H1 (cell line): Measurements from ENCODE around the gene NSUN7.
A peak's percentile ranks its signal among the peaks of the same experiment; 100 is the strongest.

Experiments
- BACH1 ChIP-seq: IDR thresholded peaks from 2 replicates; pipeline ENCODE4 v1.6.1; 2012; ENCODE audit warnings: low read length, improper control_type of control experiment
- EZH2 ChIP-seq: fragments of 200-600 bp; sonication (generic); IDR thresholded peaks from 2 replicates; pipeline ENCODE4 v1.7.1; 2012; ENCODE audit warnings: low read depth, mild to moderate bottlenecking, moderate library complexity, low read length, inconsistent platforms; ENCODE audit not compliant: severe bottlenecking
- GTF2F1 ChIP-seq: IDR thresholded peaks from 2 replicates; pipeline ENCODE4 v1.6.1; 2012; ENCODE audit warnings: low read depth, low read length, improper control_type of control experiment, borderline replicate concordance
- KDM5A ChIP-seq: fragments of 200-600 bp; IDR thresholded peaks from 2 replicates; pipeline ENCODE4 v1.7.1; 2012; ENCODE audit warnings: mild to moderate bottlenecking, low read length, inconsistent platforms, mixed read lengths
- POLR2A ChIP-seq, 2 experiments: IDR thresholded peaks; 1 replicate in 1 of 2; 2 replicates in 1 of 2; pipeline ENCODE4 v1.6.1; 2011; ENCODE audit warnings: low read depth in 2 of 2, low read length in 2 of 2, mild to moderate bottlenecking in 2 of 2; ENCODE audit errors: control extremely low read depth in 1 of 2
- POLR2AphosphoS5 ChIP-seq: IDR thresholded peaks from 2 replicates; pipeline ENCODE4 v1.6.1; 2011; ENCODE audit warnings: low read depth, low read length
- RNF2 ChIP-seq: fragments of 200-900, 300-1000 bp; sonication (generic); IDR thresholded peaks from 2 replicates; pipeline ENCODE4 v1.7.1; 2016; ENCODE audit warnings: borderline replicate concordance, low read depth, mild to moderate bottlenecking, antibody characterized with exemption, low read length; ENCODE audit not compliant: poor library complexity, severe bottlenecking; ENCODE audit errors: missing control alignments
- YY1 ChIP-seq: IDR thresholded peaks from 2 replicates; pipeline ENCODE4 v1.6.1; 2011; ENCODE audit warnings: low read depth, mild to moderate bottlenecking, low read length
- TF ChIP-seq, protein P1 (sequence below): IDR thresholded peaks from 2 replicates; pipeline ENCODE4 v1.6.1; 2011; ENCODE audit warnings: low read length, improper control_type of control experiment
- TF ChIP-seq, protein P2 (sequence below): IDR thresholded peaks from 2 replicates; pipeline ENCODE4 v1.6.1; 2012; ENCODE audit warnings: low read length, inconsistent platforms
- TF ChIP-seq, protein P3 (sequence below), 3 experiments: IDR thresholded peaks; 1 replicate in 2 of 3; 2 replicates in 1 of 3; pipeline versions ENCODE4 v1.5.1 to v1.6.1; 2011; ENCODE audit warnings: low read length in 3 of 3, mild to moderate bottlenecking in 3 of 3, inconsistent platforms in 2 of 3, low read depth in 1 of 3, moderate library complexity in 1 of 3; ENCODE audit not compliant: insufficient read depth in 1 of 3; ENCODE audit errors: control extremely low read depth in 1 of 3
- TF ChIP-seq, protein P4 (sequence below): IDR thresholded peaks from 2 replicates; pipeline ENCODE4 v1.6.1; 2011; ENCODE audit warnings: low read depth, mild to moderate bottlenecking, low read length; ENCODE audit not compliant: insufficient read depth

DNA sequence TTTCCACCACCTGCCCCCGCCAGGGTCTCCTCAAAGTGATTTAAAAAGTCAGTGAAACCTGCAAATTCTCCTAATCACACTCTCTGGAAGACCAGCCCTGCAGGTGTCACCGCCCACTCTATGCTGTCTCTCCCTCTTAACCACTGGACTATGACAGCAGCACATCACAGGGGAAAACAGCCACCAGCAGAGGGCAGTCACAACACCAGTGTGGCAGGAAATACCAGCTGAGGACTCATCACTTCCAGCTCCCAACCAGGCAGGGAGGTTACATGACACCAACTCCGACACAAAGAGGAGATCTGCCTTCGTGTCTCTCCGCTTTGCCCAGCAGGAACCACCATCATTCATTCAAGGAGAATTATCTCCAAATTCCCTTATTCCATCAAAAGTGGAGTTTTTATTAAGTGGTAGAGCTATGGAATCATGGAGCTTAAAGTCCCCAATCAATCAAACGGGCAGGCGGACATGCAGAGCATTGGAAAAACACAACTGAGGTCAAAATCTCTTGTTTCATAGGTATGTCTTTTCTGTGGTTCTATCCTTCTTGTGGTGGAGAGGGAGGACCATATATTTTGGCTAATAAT, 91.3 kb downstream of the NSUN7 start:
- TF ChIP-seq POLR2A (IDR thresholded peaks at IDR 0.05; ENCODE audit: control extremely low read depth in 1 of 2, low read depth in 2 of 2, low read length in 2 of 2) (no peak), KDM5A (no peak), RNF2 (no peak), GTF2F1 (no peak), BACH1 (no peak), EZH2 (no peak), POLR2AphosphoS5 (peak; percentile 51; the same call in 1 of the 2 replicates), YY1 (0 out of 2 replicates have a peak, but pooled peaks have one; percentile 19)
- TF ChIP-seq, protein P1, sequence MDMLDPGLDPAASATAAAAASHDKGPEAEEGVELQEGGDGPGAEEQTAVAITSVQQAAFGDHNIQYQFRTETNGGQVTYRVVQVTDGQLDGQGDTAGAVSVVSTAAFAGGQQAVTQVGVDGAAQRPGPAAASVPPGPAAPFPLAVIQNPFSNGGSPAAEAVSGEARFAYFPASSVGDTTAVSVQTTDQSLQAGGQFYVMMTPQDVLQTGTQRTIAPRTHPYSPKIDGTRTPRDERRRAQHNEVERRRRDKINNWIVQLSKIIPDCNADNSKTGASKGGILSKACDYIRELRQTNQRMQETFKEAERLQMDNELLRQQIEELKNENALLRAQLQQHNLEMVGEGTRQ, result no peak
- TF ChIP-seq, protein P2, sequence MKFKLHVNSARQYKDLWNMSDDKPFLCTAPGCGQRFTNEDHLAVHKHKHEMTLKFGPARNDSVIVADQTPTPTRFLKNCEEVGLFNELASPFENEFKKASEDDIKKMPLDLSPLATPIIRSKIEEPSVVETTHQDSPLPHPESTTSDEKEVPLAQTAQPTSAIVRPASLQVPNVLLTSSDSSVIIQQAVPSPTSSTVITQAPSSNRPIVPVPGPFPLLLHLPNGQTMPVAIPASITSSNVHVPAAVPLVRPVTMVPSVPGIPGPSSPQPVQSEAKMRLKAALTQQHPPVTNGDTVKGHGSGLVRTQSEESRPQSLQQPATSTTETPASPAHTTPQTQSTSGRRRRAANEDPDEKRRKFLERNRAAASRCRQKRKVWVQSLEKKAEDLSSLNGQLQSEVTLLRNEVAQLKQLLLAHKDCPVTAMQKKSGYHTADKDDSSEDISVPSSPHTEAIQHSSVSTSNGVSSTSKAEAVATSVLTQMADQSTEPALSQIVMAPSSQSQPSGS, result no peak
- TF ChIP-seq, protein P3, sequence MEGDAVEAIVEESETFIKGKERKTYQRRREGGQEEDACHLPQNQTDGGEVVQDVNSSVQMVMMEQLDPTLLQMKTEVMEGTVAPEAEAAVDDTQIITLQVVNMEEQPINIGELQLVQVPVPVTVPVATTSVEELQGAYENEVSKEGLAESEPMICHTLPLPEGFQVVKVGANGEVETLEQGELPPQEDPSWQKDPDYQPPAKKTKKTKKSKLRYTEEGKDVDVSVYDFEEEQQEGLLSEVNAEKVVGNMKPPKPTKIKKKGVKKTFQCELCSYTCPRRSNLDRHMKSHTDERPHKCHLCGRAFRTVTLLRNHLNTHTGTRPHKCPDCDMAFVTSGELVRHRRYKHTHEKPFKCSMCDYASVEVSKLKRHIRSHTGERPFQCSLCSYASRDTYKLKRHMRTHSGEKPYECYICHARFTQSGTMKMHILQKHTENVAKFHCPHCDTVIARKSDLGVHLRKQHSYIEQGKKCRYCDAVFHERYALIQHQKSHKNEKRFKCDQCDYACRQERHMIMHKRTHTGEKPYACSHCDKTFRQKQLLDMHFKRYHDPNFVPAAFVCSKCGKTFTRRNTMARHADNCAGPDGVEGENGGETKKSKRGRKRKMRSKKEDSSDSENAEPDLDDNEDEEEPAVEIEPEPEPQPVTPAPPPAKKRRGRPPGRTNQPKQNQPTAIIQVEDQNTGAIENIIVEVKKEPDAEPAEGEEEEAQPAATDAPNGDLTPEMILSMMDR (IDR thresholded peaks at IDR 0.05; ENCODE audit: control extremely low read depth in 1 of 3, insufficient read depth in 1 of 3, low read depth in 1 of 3, low read length in 3 of 3), result peak; percentile 88 to 99 (median 98)
- TF ChIP-seq, protein P4, sequence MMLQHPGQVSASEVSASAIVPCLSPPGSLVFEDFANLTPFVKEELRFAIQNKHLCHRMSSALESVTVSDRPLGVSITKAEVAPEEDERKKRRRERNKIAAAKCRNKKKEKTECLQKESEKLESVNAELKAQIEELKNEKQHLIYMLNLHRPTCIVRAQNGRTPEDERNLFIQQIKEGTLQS, result no peak
